HG03469 (cell line): Measurements from ENCODE around the gene TJP2.
A peak's percentile ranks its signal among the peaks of the same experiment; 100 is the strongest.
"Not testable (repeated sequence)": the region's sequence is repeated elsewhere in the genome, so short reads cannot be mapped to it uniquely, and the experiment has no call there.

Experiments
- ATAC-seq: cut with Tn5 transposase; IDR thresholded peaks from one replicate; pipeline ENCODE4 v1.9.1; 2021; ENCODE audit warnings: mild to moderate bottlenecking, moderate library complexity, moderate number of reproducible peaks; ENCODE audit not compliant: unreplicated experiment

The TJP2 gene

GRCh38 chr9:69157751-69158466, 16.2 kb upstream of the TJP2 start:
- no peak for ATAC-seq

DNA sequence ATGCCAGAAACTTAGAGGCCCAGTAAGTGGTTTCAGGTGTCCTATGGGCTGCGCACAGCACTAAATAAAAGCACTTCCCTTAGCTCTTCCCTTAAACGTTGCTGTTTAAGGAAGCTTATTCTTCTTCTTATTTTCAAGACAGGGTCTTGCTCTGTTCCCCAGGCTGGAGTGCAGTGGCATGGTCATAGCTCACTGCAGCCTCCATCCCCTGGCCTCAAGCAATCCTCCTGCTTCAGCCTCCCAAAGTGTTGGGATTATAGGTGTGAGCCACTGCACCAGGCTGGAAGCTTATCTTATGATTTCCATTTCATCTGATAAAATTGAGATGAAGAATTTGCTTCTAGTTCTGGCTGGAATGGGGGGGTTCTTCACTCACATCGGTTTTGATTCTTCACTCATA, 15.6 kb upstream of the TJP2 start:
- no peak for ATAC-seq

DNA sequence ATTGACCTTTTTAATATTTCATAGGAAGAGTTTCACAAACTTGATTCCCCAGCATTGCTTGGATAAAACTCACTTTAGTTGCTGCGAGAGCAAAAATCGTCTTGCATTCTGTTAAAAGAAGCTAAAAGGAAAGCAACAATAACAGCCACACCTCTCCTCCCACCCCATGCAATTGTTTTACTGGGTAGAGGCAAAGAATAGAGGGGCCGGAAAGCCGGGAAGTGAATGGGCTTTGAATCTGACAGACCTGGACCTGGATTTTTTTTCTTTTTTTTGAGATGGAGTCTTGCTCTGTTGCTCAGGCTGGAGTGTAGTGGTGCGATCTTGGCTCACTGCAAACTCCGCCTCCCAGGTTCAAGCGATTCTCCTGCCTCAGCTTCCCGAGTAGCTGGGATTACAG, 9.5 kb upstream of the TJP2 start:
- ATAC-seq: not testable (repeated sequence)

- no peak for ATAC-seq
Measured at GRCh38 chr9:69165581-69165980, 8.5 kb upstream of the TJP2 start.

DNA sequence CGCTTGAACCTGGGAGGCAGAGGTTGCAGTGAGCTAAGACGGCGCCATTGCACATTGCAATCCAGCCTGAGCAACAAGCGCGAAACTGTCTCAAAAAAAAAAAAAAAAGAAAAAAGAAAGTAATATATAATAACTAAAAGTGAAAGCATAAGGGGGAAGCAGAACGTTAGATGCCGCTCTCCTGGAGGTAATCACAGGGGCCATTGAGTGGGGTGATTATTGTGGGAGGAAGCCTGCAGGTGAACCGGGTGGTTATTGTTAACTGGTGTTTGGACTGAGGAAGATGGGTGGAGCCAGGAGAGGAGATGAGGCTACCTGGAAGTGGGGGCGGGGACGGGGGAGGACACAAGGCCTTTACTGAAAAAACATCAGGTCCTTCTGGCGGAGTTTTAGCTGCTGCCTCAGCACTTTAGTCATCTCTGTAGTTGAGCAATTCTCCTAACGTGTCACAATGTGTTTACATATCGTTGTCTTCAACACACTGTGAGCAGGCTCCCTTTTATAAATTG, 5.3 kb upstream of the TJP2 start:
- ATAC-seq: peak; percentile 34

DNA sequence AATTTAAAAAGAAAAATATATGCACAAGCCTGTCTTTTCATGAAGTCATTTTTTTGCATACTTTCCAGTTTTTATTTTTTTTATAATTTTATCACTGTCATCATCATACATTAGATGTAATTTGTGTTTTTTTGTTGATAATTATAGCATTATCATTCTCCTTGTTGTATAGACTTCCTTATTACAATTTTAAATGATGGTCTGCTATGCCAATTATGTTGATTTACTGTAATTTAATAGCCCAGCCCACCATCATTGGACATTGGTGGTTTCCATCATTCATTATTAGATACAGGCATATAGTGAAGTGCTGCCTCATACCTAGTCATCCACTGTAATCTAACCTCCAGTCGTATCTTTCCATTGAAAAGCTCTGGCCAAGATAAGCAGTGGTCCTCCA, 3.8 kb upstream of the TJP2 start:
- no peak for ATAC-seq

- ATAC-seq: no peak
Measured at GRCh38 chr9:69171049-69171448, 3.0 kb upstream of the TJP2 start.

- no peak for ATAC-seq
Measured at GRCh38 chr9:69171517-69171916, 2.6 kb upstream of the TJP2 start.

GRCh38 chr9:69172895-69173294, 1.2 kb upstream of the TJP2 start:
- ATAC-seq: no peak

DNA sequence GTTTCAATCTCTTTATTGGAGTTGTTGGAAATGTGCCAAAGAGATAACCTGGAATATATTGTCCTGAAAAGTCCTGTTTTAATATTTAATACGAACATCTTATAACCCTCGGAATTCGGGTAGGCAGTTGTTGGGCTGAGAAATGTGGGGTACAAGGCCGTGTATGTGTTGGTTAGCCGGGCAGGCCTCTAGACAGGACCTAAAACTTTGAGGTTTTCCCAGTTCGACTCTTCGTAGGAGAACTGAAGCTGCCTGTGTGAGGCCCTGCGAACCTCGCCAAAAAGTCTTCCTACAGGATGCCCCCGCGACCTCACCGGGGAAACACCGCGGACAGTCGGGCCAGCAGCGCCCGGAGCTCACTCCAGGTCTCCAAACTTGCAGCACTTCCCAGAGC, 583 bp upstream of the TJP2 start:
- no peak for ATAC-seq

DNA sequence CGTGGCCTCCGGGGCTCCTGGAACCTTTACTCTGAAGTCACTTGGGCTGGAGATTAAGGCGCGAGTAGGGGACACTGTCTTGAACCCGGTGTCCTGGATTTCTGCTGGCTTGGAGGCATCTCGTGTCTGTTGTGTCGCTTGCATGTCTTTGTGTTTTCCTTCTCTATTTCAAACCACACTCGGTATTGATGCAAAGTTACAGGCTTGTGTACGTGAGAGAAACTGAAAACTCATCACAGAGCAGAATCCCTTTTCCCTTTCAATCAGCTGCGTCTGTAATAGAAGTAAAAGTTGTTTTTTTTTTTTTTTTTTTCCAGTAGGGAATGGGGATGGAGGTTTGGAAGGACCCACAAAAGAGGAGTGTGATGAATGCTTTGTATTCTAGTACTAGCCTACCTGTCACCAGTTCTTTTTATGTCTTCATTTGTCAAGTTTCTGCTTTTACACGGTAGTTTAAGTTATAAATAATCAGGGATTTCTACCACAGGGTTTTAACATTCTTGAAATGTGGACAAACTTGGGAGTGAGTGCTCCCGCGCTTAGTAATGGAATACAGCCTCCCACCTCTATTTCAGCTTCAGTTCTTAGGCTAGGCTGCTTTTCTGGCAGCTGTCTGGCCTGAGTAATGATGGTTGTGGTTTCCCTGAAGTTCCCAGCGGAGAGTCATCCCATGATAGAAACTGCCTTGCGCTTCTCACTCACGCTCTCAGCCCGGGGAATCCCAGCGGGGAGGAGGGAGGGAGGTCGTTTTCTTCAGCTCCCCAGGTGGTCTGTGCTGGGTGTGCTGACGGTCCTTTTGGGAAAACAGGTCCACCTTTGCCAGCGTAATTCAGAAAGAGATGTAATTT, 763 bp downstream of the TJP2 start:
- peak; percentile 30 for ATAC-seq

GRCh38 chr9:69175486-69175885, 1.4 kb downstream of the TJP2 start:
- peak; percentile 15 for ATAC-seq

- no peak for ATAC-seq
Measured at GRCh38 chr9:69176471-69177171, 2.5 kb downstream of the TJP2 start.

- no peak for ATAC-seq
Measured at GRCh38 chr9:69178583-69179011, 4.5 kb downstream of the TJP2 start.

GRCh38 chr9:69179037-69179436, 5.0 kb downstream of the TJP2 start:
- ATAC-seq: no peak

- no peak for ATAC-seq
Measured at GRCh38 chr9:69180200-69180599, 6.1 kb downstream of the TJP2 start.

DNA sequence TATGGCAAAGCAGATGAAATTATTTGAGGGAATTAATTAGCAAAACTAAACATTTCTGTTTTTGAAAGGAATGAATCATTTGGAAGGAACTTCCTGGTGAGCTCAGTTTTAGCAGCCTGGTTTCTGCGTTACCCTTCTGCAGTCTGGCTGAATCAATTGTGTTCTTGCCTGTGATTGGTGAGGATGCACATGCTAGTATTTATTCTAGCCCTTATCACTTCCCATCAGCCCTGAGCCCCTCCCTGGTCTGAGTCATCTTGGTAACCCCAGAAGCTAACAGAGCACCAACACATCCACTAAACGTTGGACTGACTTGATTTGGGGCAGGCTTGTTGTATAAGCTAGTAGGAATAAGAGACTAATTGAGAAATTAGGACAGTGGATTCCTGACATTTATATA, 6.6 kb downstream of the TJP2 start:
- no peak for ATAC-seq

GRCh38 chr9:69181908-69182353, 7.9 kb downstream of the TJP2 start:
- no peak for ATAC-seq

DNA sequence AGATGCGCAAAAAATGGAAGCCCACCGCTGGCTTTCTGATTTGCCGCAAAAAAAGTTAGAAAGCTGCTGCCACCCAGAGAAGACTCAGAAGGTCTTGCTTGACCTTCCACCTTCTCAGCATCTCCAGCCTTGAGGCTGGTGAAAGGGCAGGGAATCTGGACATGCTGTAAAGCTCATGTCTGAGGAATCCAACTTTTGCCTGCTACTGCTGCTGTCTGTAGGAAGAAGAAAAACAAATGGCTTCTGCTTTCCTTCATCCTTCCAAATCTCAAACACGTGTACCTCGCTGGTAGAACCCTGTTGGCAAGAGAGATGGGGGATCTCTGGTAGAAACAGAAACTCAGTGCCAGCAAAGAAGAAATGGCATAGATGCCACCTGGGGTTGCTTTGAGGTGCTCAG, 10.2 kb downstream of the TJP2 start:
- ATAC-seq: no peak

GRCh38 chr9:69186841-69187611, 12.9 kb downstream of the TJP2 start:
- ATAC-seq: no peak

DNA sequence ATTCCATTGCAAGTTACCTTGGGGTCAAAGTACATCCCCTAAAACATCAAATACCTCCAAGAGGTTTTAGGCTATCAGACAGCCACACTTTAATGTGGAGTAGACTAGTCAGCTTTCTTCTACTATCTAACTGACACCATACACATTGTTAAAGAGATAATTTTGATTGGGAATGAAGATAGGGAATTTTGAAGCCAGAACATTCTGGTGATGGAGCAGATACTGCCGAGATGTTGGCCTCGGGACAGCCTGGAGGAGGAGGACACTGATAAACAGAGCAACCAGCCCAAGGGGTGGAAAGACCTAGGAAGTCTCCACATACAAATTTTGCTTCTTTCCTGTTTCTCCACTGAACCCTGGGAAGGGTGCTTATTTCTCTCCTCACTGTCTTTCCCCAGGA, 14.9 kb downstream of the TJP2 start:
- ATAC-seq: no peak
